Body of pancreas (tissue), 4 donors: ENCODE data around the gene ESPN.

Experiments used
- CTCF ChIP-seq, 7 experiments: fragments of 450-650 bp in 4 of 7; fragments of 200-600 bp in 3 of 7; sonication (generic) in 3 of 7; IDR thresholded peaks; one replicate each; pipeline ENCODE4 v1.5.1; 2016 to 2019; ENCODE audit warnings: antibody characterized with exemption in 7 of 7
- POLR2A ChIP-seq, 3 donors: fragments of 450-650 bp; IDR thresholded peaks; one replicate each; pipeline ENCODE4 v1.6.1; 2016; ENCODE audit warnings: antibody characterized with exemption in 3 of 3, mild to moderate bottlenecking in 2 of 3

GRCh38 chr1:6476483-6476882, 51.9 kb downstream of the ESPN start:
- TF ChIP-seq CTCF (IDR thresholded peaks at IDR 0.05) (no peak), POLR2A (IDR thresholded peaks at IDR 0.05) (no peak)
